SK-N-SH (cell line): ENCODE results near the gene CADPS2. TPM values are rescaled to one million over a fixed set of nuclear protein-coding genes. Genes with fewer than 3 reads are reported as not detected.

Experiments used
- CTCF ChIA-PET: fragments of 300-600, 350-600 bp; formaldehyde crosslinking; extraction: SDS; loops from one replicate; lab custom pipeline; 2021; lab: Yijun Ruan, JAX
- POLR2A ChIA-PET: fragments of 350-600 bp; sonication (Branson Sonifier 250); formaldehyde crosslinking; extraction: SDS; loops from one replicate; lab custom pipeline; 2020; ENCODE audit warnings: antibody characterized with exemption, inconsistent platforms; lab: Yijun Ruan, JAX
- DNase-seq: peaks from one replicate; pipeline ENCODE4 v3.0.0; 2012
- H2AFZ ChIP-seq: fragments of 200-600 bp; sonication (generic); 2 replicates; pipeline ENCODE4 v1.8.1; 2016; ENCODE audit warnings: antibody characterized with exemption, mild to moderate bottlenecking, low read depth
- H3F3A ChIP-seq: fragments of 200-600 bp; sonication (generic); replicated peaks from 2 replicates; pipeline ENCODE3; 2016; ENCODE audit warnings: antibody characterized with exemption, mild to moderate bottlenecking; ENCODE audit not compliant: insufficient read depth
- H3K27ac ChIP-seq, 2 experiments: fragments of 200-500 bp in 1 of 2; fragments of 200-600 bp in 1 of 2; sonication (Bioruptor generic) in 1 of 2; sonication (generic), shearing (Covaris generic) in 1 of 2; 2 replicates each; pipeline versions ENCODE4 v1.5.1 to v1.6.1; 2014 to 2016; ENCODE audit warnings: low read depth in 2 of 2, inconsistent platforms in 1 of 2, low read length in 1 of 2, mild to moderate bottlenecking in 1 of 2, mixed read lengths in 1 of 2
- H3K27me3 ChIP-seq: fragments of 200-600 bp; sonication (generic), shearing (Covaris generic); 2 replicates; pipeline ENCODE4 v1.6.1; 2016; ENCODE audit warnings: mixed run types; ENCODE audit not compliant: insufficient read depth
- H3K36me3 ChIP-seq, 2 experiments: fragments of 200-500 bp in 1 of 2; fragments of 200-600 bp in 1 of 2; sonication (Bioruptor generic) in 1 of 2; sonication (generic) in 1 of 2; replicated peaks in 1 of 2; 2 replicates each; pipeline versions ENCODE3 to v1.5.1; 2014 to 2016; ENCODE audit warnings: low read length in 1 of 2, mild to moderate bottlenecking in 1 of 2; ENCODE audit not compliant: insufficient read depth in 2 of 2, control insufficient read depth in 1 of 2
- H3K4me1 ChIP-seq, 2 experiments: fragments of 200-500 bp in 1 of 2; fragments of 200-600 bp in 1 of 2; sonication (Bioruptor generic) in 1 of 2; sonication (generic), shearing (Covaris generic) in 1 of 2; 2 replicates each; pipeline versions ENCODE4 v1.5.1 to v1.6.1; 2014 to 2016; ENCODE audit warnings: low read depth in 1 of 2, low read length in 1 of 2, mixed run types in 1 of 2; ENCODE audit not compliant: insufficient read depth in 2 of 2, control insufficient read depth in 1 of 2
- H3K4me2 ChIP-seq: fragments of 200-600 bp; sonication (generic), shearing (Covaris generic); 2 replicates; pipeline ENCODE4 v1.6.1; 2017; ENCODE audit warnings: mixed run types
- H3K4me3 ChIP-seq, 2 experiments: fragments of 200-500 bp in 1 of 2; fragments of 200-600 bp in 1 of 2; sonication (Bioruptor generic) in 1 of 2; sonication (generic), shearing (Covaris generic) in 1 of 2; 2 replicates each; pipeline versions ENCODE4 v1.5.1 to v1.8.1; 2014 to 2016; ENCODE audit warnings: low read depth in 2 of 2, inconsistent platforms in 1 of 2, low read length in 1 of 2, mild to moderate bottlenecking in 1 of 2, mixed read lengths in 1 of 2, moderate library complexity in 1 of 2
- H3K79me2 ChIP-seq: fragments of 200-600 bp; sonication (generic); 2 replicates; pipeline ENCODE4 v1.8.1; 2017; ENCODE audit warnings: mild to moderate bottlenecking; ENCODE audit not compliant: insufficient read depth
- H3K9ac ChIP-seq: fragments of 200-600 bp; sonication (generic); 2 replicates; pipeline ENCODE4 v1.6.1; 2017; ENCODE audit warnings: mixed run types
- H3K9me2 ChIP-seq: fragments of 200-600 bp; sonication (generic); 2 replicates; pipeline ENCODE4 v1.6.1; 2017; ENCODE audit warnings: mixed run types
- H3K9me3 ChIP-seq: fragments of 200-600 bp; sonication (generic); 2 replicates; pipeline ENCODE4 v1.6.1; 2017; ENCODE audit warnings: mixed run types, mild to moderate bottlenecking, moderate library complexity
- H4K20me1 ChIP-seq: fragments of 200-600 bp; sonication (generic); 2 replicates; pipeline ENCODE4 v1.6.1; 2017; ENCODE audit warnings: mild to moderate bottlenecking, mixed run types; ENCODE audit not compliant: insufficient read depth
- CHD2 ChIP-seq: fragments of 150-350 bp; IDR thresholded peaks from 2 replicates; pipeline ENCODE4 v1.6.1; 2018; ENCODE audit warnings: low read length; ENCODE audit not compliant: partially characterized antibody
- FOSL2 ChIP-seq: IDR thresholded peaks from 2 replicates; pipeline ENCODE4 v1.4.0; 2012; ENCODE audit warnings: low read depth, mild to moderate bottlenecking, moderate library complexity, borderline replicate concordance
- FOXJ3 ChIP-seq: sonication (generic); formaldehyde crosslinking; IDR thresholded peaks from 2 replicates; pipeline ENCODE4 v1.5.1; 2020; ENCODE audit warnings: mild to moderate bottlenecking, missing genetic modification reagents
- FOXM1 ChIP-seq: IDR thresholded peaks from 2 replicates; pipeline ENCODE4 v1.4.0; 2012; ENCODE audit warnings: low read depth, mild to moderate bottlenecking
- GABPA ChIP-seq: IDR thresholded peaks from 2 replicates; pipeline ENCODE4 v1.4.0; 2012; ENCODE audit warnings: low read depth, mild to moderate bottlenecking
- GATA2 ChIP-seq: sonication (generic); formaldehyde crosslinking; IDR thresholded peaks from 2 replicates; pipeline ENCODE4 v1.5.0; 2020; ENCODE audit warnings: mild to moderate bottlenecking, missing genetic modification reagents
- MAX ChIP-seq: IDR thresholded peaks from 2 replicates; pipeline ENCODE4 v1.4.0; 2012; ENCODE audit warnings: low read depth
- POLR2AphosphoS5 ChIP-seq: IDR thresholded peaks from 2 replicates; pipeline ENCODE4 v1.6.1; 2012; ENCODE audit warnings: low read depth, low read length
- RAD21 ChIP-seq: IDR thresholded peaks from 2 replicates; pipeline ENCODE4 v1.6.1; 2012; ENCODE audit warnings: mild to moderate bottlenecking, low read length
- RCOR1 ChIP-seq: fragments of 150-350 bp; IDR thresholded peaks from 2 replicates; pipeline ENCODE4 v1.6.1; 2017; ENCODE audit warnings: antibody characterized with exemption, low read length
- REST ChIP-seq: IDR thresholded peaks from 2 replicates; pipeline ENCODE4 v1.6.1; 2012; ENCODE audit warnings: mild to moderate bottlenecking, low read depth, low read length, moderate library complexity
- SIN3A ChIP-seq: IDR thresholded peaks from 2 replicates; pipeline ENCODE4 v1.6.1; 2012; ENCODE audit warnings: low read depth, mild to moderate bottlenecking, low read length, moderate library complexity, borderline replicate concordance
- TAF1 ChIP-seq: IDR thresholded peaks from 2 replicates; pipeline ENCODE4 v1.6.1; 2012; ENCODE audit warnings: low read depth, mild to moderate bottlenecking, low read length, moderate library complexity, borderline replicate concordance
- USF1 ChIP-seq: IDR thresholded peaks from 2 replicates; pipeline ENCODE4 v1.4.0; 2012; ENCODE audit warnings: low read depth, borderline replicate concordance
- WGBS: methylation state at CpG from one replicate; pipeline ENCODE4 v1.1.6; 2017; ENCODE audit warnings: low lambda C conversion rate; 5-methylcytosine and 5-hydroxymethylcytosine counted together
- polyA plus RNA-seq, 3 experiments: library from polyadenylated mRNA; depleted of rRNA; stranded (reverse); fragments of >200 nt; gene quantifications; 2 replicates each; pipeline ENCODE4 v1.2.3, GENCODE V29; 2012

CADPS2 gene
- polyA plus RNA-seq, 1 of the 3 experiments (the other 2 are of a cell fraction) = 0.05 TPM

- Histone ChIP-seq H3K27ac (no peak overlapping the region), H3K27me3 (peaks cover 12% of the 10 kb centered on the region; the same call in 1 of the 2 replicates), H2AFZ (no peak overlapping the region), H3K79me2 (no peaks in the 10 kb centered on the region), H4K20me1 (no peaks in the 10 kb centered on the region), H3K4me2 (peak overlapping the region; percentile 32; the same call in 1 of the 2 replicates), H3K4me1 (no peaks in the 10 kb centered on the region), H3K4me3 (no peak overlapping the region; a peak in 1 of 4 replicates), H3F3A (no peaks in the 10 kb centered on the region), H3K36me3 (no peaks in the 10 kb centered on the region), H3K9ac (no peak overlapping the region), H3K9me3 (no peaks in the 10 kb centered on the region), H3K9me2 (no peaks in the 10 kb centered on the region)
- CTCF ChIA-PET = no interaction called here
- no peak for TF ChIP-seq MAX
- no peak for TF ChIP-seq GATA2 (CRISPR knock-in tag)
- TF ChIP-seq TAF1 = no peak
- TF ChIP-seq RCOR1 = no peak
- TF ChIP-seq POLR2AphosphoS5 = no peak
- TF ChIP-seq FOSL2 = no peak
- no peak for TF ChIP-seq FOXM1
- WGBS = 1% methylated on average over 4 of the region's 4 CpGs
- no peak for DNase-seq
- POLR2A ChIA-PET = no interaction called here
These were observed 211.8 kb downstream of the CADPS2 start for GRCh38 chr7:122674502-122674901.

- Histone ChIP-seq H2AFZ (no peak overlapping the region), H3K4me3 (no peak overlapping the region), H3K9ac (no peak overlapping the region), H3K4me2 (peak overlapping the region; percentile 32; the same call in 1 of the 2 replicates), H3F3A (no peaks in the 10 kb centered on the region), H3K27me3 (peaks cover 12% of the 10 kb centered on the region; the same call in 1 of the 2 replicates), H4K20me1 (no peaks in the 10 kb centered on the region), H3K27ac (no peak overlapping the region), H3K4me1 (no peaks in the 10 kb centered on the region), H3K9me3 (no peaks in the 10 kb centered on the region), H3K9me2 (no peaks in the 10 kb centered on the region), H3K79me2 (no peaks in the 10 kb centered on the region), H3K36me3 (no peaks in the 10 kb centered on the region)
- ChIA-PET POLR2A (no interaction called here), CTCF (no interaction called here)
- TF ChIP-seq USF1 (no peak), RAD21 (no peak), MAX (no peak), FOXJ3 (CRISPR knock-in tag) (no peak), REST (no peak), CHD2 (no peak), SIN3A (no peak), GABPA (no peak)
- WGBS = 29% methylated on average over 16 of the region's 21 CpGs
- DNase-seq = no peak
These were observed 212.3 kb downstream of the CADPS2 start for GRCh38 chr7:122673951-122674350.
